ENCODE results near the gene NME9. TPM values are rescaled to one million over a fixed set of nuclear protein-coding genes. Genes with fewer than 3 reads are reported as not detected.

Gene NME9
- total and polyA plus RNA-seq, 2 of the 4 experiments (the other 2 are of a cell fraction): not detected

DNA sequence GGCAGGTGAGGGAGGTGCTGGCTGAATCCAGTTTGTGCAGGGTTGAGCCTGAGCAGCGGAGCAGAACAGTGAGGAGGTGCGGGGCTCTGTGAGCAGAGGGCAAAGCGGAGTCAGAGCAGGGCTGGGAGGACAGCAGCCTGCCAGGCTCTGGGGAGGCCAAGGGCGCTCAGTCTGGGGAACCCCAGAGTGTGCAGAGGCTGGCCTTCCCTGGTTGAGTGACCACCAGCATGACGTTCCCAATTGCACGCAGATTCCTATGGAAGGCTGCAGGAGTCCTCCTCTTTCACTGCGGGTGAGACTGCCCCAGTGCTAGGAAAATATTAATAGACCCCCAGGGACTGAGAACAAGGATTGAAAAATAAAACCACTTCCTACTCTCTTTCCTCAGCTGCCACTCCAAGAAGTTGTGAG is 31.9 kb upstream of the NME9 start:
- no peak overlapping the region for H2AK9ac ChIP-seq (replicated peaks; ENCODE audit: low read depth, low read length, poor library complexity)
- CTCF ChIA-PET: no interaction called here
- no TSS peak for BruUV-seq (replicated peaks)
- intact Hi-C loops (cut with micrococcal nuclease): no loop called here
- H3K27me3 ChIP-seq (ENCODE audit: control insufficient read depth, insufficient read depth, low read length): no peaks in the 10 kb centered on the region
- no peak overlapping the region for H2BK15ac ChIP-seq (ENCODE audit: low read depth, low read length)
- no peak for TF ChIP-seq FOS (IDR thresholded peaks at IDR 0.05; ENCODE audit: low read depth, low read length)
- TF ChIP-seq RCOR1 (IDR thresholded peaks at IDR 0.05; ENCODE audit: insufficient replicate concordance, low read length): no peak
- no peak for TF ChIP-seq CEBPB (IDR thresholded peaks at IDR 0.05; ENCODE audit: low read depth, low read length)
- TF ChIP-seq RFX5 (IDR thresholded peaks at IDR 0.05; ENCODE audit: low read depth, low read length): no peak
- TF ChIP-seq CHD1 (IDR thresholded peaks at IDR 0.05; ENCODE audit: low read depth, low read length): no peak
- no peaks in the 10 kb centered on the region for H3K9me3 ChIP-seq (ENCODE audit: control insufficient read depth, insufficient read depth, low read length)
- H3K18ac ChIP-seq (ENCODE audit: low read depth, low read length): no peak overlapping the region
- no peak overlapping the region for H3K4ac ChIP-seq (ENCODE audit: low read depth, low read length)
- no peak overlapping the region for H2BK120ac ChIP-seq (ENCODE audit: low read depth, low read length)
- DNase-seq (no peak), ATAC-seq (ENCODE audit: low read depth) (no peak)
- H3K9me1 ChIP-seq (ENCODE audit: insufficient read depth, low read length): peaks cover 22% of the 10 kb centered on the region; the same call in 1 of the 2 replicates
- no peak overlapping the region for H3K4me2 ChIP-seq (ENCODE audit: low read depth, low read length)
- POLR2A ChIA-PET (ENCODE audit: unreplicated experiment): no interaction called here
- no peak overlapping the region for H2AK5ac ChIP-seq (ENCODE audit: low read depth, low read length)
- peaks cover 12% of the 10 kb centered on the region for H4K20me1 ChIP-seq (ENCODE audit: insufficient read depth, low read length)
- no peak overlapping the region for H4K8ac ChIP-seq (ENCODE audit: low read depth in 2 of 2, low read length in 2 of 2)
- H3K36me3 ChIP-seq (ENCODE audit: control insufficient read depth, insufficient read depth, low read length): peaks cover 3% of the 10 kb centered on the region; the same call in 1 of the 2 replicates
- H3K27ac ChIP-seq (ENCODE audit: insufficient read depth, low read length): no peak overlapping the region
- in situ Hi-C loops (cut with MboI; ENCODE audit: low sequenced_read_pairs): no loop called here
- H3K9ac ChIP-seq (ENCODE audit: low read depth, low read length): no peak overlapping the region
- peaks cover 5% of the 10 kb centered on the region; the same call in 1 of the 2 replicates for H3K4me1 ChIP-seq (ENCODE audit: control insufficient read depth, insufficient read depth, low read length)
- H3K79me1 ChIP-seq (ENCODE audit: low read depth in 1 of 2, low read length in 2 of 2): peaks cover 16 to 54% of the 10 kb centered on the region in 2 experiments
- H2AFZ ChIP-seq (replicated peaks; ENCODE audit: low read length, poor library complexity): no peak overlapping the region
- dilution Hi-C loops (cut with HindIII; ENCODE audit: low sequenced_read_pairs, unreplicated experiment): no loop called here
- H2BK20ac ChIP-seq (ENCODE audit: low read depth, low read length): no peak overlapping the region
- no peak overlapping the region for H3K14ac ChIP-seq (replicated peaks; ENCODE audit: low read depth, low read length)
- no peak overlapping the region for H2BK5ac ChIP-seq (ENCODE audit: low read depth, low read length, poor library complexity, severe bottlenecking)
- H4K5ac ChIP-seq (ENCODE audit: low read depth, low read length): no peak overlapping the region
- H3K4me3 ChIP-seq (ENCODE audit: insufficient read depth, low read depth, low read length): no peak overlapping the region
- no peak overlapping the region for H4K91ac ChIP-seq (ENCODE audit: insufficient read depth, low read depth, low read length)
- 100% methylated on average over 2 of the region's 7 CpGs; no CpG with 5 or more reads in 1 of the 2 experiments for WGBS, 2 experiments (ENCODE audit: extremely low coverage in 2 of 2, insufficient read length in 1 of 2)
- H3K56ac ChIP-seq (ENCODE audit: extremely low read depth, insufficient read depth, low read length): no peak overlapping the region
- no peak overlapping the region for H3K23ac ChIP-seq (ENCODE audit: low read depth, low read length)

All from IMR-90 (cell line).